HG03280 (cell line): Measurements from ENCODE around the gene MKNK1.
A peak's percentile ranks its signal among the peaks of the same experiment; 100 is the strongest.

ENCODE experiments used
- ATAC-seq: cut with Tn5 transposase; IDR thresholded peaks from one replicate; pipeline ENCODE4 v1.9.1; 2021; ENCODE audit warnings: mild to moderate bottlenecking, moderate library complexity; ENCODE audit not compliant: unreplicated experiment

Gene MKNK1

DNA sequence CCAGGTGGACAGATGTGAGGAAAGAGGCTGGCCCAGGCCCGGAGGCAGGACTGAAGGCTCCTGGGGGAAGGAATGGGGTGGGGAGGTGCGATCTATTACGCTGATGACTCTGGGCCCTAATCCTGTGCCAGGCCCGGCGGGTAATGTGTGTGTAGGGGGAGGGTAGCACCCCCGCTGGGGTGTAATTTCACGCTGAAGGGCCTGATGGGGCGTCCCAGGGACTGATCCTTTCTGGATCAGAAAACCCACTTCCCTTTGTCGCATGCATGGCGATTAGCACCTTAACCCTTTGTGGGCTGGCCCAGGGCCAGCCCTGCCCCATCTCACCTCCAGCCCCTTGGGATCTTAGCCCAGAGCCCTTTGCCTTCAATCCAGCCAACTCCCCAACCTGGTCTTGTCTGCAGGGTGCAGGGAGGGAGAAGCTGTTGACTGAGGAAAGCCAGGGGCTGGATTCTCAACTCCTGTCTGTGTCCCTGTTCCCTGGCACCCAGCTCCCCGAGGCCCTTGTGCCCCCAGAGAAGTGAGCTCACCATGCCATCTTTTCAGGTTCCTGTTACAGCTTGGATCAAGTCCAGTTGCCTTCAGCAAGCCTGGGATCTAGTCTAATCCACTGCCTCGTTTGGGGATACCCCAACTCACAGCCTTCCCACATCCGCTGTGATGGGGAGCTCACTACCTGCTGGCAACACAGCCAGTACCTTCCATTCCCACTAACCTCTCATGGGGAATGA is 78.7 kb downstream of the MKNK1 start:
- no peak for ATAC-seq

DNA sequence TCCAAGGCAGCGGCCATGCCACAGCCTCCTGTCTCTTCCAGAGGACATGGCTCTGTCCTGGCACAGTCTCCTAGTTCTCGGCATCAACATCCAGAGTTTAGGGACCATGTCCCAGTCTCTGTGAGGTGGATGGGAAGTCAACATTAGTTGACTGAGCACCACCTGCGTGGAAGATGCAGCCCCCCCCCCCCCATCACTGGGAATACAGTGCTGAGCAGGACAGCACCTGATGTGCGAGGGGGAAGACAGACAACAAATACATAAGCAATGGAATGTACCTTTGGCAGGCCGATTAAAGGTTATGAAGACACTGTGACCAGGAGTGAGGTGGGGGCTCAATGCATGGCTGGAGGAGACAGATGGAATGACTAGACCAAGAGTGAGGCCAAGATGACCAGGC is 79.2 kb downstream of the MKNK1 start:
- ATAC-seq: no peak

DNA sequence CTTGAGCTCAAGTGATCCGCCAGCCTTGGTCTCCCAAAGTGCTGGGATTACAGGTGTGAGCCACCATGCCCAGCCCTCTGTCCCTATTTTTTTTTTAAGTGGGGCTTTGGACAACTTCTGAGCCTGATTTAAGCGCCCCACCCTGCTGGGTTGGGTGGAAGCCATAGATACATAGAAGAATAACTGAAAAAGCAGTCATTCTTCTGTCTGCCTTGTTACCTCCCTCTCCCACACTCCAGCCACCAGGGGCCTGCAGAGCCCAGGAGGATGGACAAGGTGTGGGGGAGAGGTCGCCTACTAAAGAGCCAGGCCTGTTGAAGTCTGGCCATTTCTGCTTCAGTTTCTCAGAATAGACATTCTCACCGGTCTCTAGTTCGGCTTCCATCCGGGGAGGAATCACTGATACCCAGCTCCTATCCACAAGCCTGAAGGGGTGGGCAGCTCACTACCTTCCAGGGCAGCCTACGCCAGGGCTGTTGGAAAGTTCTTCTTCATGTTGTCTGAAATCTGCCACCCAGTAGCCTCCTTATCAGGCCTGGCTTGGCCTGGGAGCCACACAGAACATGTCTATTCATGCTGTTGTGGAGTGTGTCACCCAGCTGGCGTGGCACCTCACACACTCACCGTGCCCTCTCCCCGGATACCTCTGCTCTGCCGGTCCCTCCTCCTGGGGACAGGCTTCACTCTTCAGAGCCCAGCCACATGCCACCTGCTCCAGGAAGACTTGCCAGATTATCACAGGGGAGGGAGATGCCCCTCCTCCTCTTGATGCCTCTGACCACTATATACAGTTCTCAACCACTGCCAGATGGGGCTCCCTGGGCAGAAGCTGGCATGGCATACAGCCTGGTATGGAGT is 80.3 kb downstream of the MKNK1 start:
- ATAC-seq: no peak

DNA sequence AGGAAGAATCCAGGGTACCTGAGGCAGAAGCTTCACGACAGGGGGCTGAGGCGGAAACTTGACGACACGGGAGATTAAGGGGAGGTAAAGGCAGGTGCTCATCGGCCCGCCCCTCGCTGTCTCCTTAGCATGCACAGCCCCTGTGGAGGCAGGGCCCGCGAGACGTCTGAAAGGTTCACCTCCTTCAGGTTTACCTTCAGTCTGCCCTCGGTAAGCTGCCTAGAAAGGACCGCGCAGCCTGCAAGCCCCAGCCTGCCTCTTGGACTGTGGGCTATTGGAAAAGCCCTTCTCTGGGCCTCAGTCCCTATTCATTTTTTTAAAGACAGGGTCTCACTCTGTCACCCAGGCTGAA is 81.1 kb downstream of the MKNK1 start:
- no peak for ATAC-seq

DNA sequence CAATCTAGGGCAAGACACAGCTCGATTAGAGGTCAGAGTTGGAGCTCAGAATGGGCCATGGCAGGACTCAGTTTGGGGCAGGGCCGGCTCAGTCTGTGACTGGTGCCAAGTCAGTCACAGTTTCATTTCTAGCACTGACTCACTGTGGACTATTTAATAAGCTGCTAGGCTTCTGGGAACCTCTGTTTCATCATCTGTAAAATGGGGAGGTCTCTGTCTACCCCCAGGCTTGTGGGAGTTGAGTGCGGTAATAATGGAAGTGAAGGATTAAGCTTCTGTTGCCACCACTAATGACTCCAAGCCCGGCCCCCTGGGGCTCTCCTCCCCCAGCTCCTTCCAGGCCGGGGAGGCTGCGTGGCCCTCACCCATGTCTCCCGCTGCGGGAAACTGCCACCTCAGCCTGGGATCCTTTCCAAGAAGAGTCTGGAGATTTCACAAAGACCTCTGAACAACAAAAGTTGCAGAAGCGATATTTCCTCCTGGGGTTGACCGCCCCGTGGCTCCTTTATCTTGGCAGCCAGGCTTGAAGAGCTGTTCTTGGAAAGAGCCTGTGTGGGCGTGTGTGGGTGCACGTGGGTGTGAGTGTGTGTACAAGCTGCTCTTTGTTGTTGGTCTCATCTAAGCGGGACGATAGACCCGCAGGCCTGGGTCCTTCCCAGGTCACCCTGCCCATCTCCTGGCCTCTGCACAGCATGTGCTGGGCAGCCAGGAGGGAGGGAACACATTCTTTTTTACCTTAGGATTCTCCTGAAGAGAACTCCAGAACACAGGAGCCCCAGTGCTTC is 81.7 kb downstream of the MKNK1 start:
- peak; percentile 64 for ATAC-seq

DNA sequence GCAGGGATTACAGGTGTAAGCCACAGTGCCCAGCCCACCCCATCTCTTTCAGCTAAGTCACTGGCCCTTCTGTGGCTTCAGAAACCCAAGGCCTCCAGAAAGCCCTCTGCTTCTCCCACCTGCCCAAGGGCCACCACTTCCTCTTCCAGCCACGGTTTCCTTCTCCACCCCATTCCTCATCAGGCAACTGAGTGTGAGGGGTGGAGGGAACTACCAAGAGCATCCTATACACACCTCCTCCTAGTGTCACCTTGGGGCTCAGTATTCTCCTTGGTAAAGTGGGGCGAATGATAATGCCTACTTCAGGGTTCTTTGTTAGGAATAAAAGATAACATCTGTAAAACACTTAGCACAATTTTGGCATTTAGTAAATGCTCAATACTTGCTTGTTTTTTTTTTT is 82.7 kb downstream of the MKNK1 start:
- no peak for ATAC-seq

DNA sequence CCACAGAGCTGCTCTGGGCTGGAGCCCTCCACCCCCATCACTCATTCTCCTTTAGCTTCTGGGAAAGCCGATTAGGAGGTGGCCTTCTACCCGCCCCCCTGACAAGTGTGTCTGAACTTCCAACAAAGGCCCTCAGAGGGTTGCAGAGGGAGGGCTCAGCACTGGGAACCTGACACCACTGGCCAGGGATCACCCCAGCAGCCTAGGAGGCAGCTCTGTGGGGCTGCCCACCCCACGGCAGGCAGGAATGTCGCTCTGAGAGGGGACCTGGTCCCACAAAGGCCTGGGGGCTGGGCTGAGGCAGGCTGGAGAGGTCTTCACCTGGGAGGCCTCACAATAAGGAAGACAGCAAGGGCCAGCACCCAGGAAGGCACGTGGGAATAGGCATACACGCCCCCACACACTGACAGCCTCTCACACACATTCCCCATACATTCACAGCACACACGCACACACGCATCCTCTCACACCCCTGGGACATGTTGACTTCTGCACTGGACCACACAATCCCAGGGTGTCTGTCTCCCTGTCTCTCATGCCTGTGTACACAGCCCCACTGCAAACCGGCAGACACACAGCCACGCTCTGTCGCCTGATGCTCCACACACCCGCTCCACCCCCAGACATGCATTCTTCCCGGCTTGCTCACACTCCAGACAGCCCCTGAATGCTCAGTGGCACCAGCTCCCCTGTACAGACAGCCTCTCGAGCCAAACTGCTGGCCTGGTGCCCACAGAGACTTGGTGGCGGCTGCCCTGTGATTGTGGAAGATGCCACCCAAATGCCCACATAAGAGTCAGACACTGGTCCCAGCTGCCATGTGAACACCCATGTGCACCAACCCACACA is 83.8 kb downstream of the MKNK1 start:
- no peak for ATAC-seq

DNA sequence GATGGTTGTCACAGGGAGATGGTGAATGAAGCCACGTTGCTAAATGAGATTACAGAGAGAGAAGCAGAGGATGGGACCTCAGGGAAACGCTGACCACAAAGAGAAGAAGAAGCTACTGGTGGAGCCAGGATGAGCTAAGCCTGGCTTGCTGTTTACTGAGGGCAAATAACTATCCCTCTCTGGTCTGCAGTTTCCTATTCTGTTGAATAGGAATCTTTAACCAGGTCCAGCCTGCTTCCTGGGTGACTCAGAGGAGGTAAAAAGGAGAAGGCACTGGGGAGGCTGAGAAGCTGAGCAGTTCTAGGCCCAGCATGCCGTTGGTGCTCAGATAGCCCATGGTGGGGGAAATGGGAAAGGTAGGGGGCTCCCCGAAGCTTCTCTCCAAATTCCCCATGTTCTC is 84.9 kb downstream of the MKNK1 start:
- ATAC-seq: no peak

DNA sequence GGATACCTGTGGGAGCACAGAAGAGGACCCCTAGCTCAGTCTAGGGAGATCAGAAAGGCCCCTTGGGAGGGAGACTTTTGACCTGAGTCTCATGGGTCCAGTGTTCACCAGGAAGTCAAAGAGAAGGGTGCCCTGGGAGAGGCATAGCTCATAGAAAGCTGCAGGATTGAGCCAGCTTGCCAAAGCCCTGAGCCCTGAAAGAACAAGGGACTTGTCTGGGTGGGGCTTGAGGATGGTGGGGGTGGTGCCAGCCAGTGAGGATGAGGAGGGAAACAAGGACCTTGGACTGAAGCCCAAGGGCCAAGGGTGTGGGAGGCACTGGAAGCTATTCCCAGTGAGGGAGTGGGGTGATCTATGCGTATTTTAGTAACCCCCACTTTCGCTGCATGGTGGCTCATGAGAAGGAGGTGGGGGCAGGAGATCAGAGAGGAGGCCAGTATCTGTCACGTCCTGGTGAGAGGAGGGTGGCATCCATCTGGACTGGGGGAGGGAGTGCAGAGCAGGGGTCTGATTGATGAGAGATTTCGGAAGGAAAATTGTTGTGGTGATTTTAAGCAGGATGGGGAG is 86.1 kb downstream of the MKNK1 start:
- ATAC-seq: no peak

DNA sequence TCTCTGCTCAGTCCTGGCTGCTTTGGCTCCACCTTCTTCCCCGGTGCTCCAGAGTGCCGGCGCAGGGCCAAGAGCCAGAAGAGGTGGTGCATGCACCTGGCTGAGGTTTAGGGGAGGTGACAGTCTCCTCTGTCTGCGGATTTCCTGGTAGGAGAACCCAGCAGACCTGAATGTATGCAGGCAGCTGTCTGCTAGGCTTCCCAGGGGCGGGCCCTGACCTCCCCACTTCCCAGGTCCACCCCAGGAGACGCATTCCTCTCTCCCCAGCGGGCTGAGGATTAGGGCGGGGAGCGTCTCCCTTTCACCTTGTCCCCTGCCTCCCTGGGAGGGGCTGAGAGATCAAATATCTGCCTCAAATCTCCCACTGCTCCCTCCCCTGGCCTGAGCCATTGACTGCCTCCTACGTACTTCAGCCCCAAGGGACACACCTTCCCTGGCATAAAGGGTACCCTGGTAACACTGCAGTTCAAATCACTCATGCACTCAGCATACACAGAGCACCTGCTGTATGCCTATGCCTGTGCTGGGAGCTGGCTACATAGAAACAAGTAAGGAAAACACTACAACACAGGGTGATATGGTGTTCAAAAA is 87.0 kb downstream of the MKNK1 start:
- ATAC-seq: no peak

DNA sequence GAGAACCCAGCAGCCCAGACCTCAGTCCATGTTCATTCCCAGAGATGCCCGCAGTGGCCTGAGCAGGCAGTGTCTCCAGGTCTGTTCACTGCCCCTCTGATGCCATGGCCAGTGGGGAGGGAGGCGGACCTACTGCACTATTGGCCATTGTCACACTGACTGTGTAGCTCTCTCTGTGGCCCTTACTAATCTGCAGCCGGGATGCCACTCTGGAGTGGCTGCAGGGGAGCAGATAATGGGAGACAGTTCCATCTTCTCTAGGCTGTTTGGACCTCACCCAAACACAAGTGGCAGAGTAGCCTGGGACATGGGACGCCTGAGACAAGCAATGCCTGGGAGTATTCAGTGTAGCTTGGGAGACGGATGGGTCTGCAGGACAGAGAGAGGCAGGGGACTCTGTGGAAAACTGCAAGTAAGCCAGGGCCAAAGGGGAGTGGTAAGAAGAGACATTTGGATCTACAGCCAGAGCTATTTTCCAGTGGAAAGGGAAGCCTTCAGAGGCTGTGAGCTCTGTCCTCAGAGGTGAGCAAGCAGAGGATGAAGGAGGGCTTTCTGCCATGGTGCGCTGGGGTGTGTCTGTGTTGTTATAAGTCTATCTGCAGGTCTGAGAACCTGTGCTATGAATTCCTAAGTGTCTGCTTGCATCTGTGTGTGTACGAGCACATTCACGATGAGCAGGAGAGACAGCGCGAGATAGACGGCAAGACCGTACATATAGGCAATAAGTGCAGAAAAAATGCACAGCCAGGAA is 87.7 kb downstream of the MKNK1 start:
- no peak for ATAC-seq

DNA sequence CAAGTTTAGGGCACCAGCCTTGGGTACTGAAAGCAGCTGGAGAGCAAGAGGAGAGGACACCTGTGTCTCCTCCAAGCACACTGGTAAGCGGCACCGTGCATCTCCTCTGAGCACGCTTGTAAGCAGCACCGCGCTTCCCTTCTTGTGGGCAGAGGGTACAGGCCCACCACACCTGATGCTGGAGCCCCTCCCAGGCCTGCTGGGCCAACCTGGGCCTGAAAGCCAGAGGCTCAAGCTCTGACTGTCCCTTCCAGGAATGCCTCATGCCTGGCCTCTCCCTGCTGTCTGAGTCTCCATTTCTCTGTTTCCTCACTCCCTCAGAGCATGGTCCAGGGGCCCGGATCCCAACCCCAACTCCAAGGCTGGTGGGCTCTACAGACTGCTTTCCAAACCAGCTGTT is 88.5 kb downstream of the MKNK1 start:
- ATAC-seq: no peak

DNA sequence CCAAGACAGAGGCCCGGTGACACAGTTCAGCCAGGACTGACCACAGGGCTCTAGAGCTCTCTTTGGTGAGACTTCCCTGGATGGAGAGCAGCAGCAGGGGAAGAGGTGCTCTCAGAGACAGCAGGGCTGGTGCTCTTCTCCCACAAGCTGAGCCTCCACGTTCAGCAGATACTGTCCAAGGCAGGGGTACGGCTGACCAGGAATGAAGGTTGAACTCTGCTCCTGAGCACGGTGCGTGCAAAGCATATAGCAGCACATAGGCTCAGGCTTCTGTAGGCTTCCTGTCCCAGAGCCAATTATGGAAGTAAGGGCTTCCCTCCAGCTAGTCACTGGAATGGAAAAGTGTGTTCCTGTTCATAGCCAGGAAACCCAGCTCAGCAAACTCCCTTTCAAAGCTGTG is 90.5 kb downstream of the MKNK1 start:
- ATAC-seq: no peak

DNA sequence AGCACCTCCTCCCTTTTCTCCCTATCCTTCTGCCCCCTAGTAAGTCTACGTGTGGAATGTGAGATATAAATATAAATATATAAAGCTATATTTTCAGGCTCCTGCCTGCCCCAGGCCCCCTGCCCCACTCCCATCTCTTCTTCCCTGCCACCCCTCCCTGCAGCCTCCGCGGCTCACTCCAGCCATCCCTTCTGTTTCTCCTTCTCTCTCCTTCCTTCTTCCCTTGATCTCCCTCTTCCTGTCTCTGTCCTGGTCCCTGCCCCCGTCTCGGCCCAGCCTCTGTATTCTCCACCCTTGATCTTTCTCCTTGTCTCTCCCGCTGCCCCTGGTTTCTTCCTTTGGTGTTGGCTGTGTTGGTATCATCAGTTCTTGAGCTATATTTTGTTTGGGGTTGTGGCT is 91.3 kb downstream of the MKNK1 start:
- ATAC-seq: no peak

DNA sequence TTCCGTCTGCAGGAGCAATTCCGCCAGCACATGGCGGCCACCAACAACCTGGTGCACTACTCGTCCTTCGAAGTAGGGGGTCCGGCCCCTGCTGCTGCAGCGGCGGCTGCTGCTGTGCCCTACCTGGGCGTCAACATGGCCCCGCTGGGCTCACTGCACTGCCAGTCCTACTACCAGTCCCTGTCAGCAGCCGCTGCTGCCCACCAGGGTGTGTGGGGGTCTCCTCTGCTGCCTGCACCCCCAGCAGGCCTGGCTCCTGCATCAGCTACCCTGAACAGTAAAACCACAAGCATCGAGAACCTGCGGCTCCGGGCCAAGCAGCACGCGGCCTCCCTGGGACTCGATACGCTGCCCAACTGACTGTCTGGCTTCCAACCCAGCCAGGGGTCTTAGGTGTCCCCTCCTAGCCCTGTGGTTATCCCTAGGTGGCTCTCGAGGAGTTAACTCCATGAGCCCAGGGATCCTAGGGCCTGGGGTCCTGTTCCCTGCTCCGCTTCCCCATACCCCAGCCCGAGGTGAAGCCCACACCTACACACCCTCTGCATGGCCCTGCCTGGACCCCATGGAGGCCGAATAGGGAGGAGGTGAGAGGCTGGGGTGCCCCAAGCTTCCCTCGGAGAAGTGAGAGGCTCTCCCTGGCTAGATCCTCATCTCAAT is 91.8 kb downstream of the MKNK1 start:
- ATAC-seq: no peak

DNA sequence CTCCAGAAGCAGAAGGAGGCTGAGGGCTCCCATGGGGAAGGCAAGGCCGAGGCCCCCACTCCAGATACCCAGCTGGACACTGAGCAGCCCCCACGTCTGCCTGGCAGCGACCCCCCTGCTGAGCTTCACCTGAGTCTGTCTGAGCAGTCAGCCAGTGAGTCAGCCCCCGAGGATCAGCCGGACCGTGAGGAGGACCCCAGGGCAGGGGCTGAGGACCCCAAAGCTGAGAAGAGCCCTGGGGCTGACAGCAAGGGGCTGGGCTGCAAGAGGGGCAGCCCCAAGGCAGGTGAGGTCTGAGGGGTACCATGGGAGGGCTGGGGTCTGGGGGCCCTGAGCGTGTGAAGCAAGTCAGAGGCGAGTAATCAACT is 93.1 kb downstream of the MKNK1 start:
- no peak for ATAC-seq

DNA sequence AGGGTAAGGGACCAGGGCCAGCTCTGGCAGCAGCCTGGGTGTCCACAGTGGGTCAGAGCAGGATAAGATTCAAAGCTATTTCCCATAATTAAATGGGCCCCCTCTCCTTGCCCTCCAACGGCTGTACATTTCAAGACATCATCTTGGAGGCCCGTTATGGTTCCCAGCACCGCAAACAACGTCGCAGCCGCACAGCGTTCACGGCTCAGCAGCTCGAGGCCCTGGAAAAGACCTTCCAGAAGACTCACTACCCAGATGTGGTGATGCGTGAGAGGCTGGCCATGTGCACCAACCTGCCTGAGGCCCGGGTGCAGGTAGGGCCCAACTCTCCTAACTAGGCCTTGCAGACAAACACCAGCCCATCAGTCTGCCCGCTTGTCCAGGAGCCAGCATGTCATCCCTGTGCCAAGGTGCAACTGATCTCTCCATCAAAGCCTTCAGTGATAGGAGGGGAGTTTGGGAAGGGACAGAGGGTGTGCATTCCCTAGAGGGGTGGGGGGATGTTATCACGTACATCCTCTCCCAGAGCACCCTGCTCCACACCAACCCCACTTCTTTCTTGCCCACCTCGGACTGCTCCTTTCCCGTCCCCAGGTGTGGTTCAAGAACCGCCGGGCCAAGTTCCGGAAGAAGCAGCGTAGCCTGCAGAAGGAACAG is 93.6 kb downstream of the MKNK1 start:
- ATAC-seq: no peak

DNA sequence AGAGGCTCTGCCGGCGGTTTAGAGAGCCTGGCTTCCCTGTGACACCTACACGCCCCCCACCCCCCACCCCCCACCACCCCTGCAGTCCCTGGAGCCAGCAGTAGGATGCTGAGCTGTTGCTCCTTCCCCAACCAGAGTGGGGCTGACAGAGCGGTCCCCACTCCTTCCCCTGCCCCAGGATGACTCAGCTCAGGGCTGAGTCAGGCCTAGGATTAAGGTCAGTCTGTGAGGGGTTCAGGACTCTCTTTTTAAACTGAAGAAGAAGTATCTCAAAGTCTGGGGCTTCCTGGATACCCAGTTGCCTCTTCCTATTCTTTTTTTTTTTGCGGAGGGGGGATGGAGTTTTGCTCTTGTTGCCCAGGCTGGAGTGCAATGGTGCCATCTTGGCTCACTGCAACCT is 95.3 kb downstream of the MKNK1 start:
- ATAC-seq: no peak
